ENCODE data around the gene SLFN12L.

SLFN12L gene

DNA sequence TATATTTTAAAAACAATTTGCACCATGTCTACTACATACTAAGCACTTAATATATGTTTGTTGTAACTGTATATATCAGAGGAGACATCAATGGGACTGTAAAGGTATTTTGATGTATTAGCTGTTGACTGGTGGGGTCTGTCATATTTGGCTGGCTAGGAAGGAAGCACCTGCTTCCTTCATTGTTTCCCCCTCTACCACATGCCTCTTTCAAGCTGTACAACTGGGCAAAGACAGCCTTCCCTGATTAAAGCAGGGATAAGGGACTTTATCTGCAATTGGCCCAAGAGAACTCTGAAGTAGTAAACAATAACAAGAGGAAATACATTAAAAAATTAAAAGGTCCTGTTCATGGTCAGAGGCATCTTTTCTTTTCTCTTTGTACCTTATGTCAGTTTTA lies 5.5 kb upstream of the SLFN12L start:
- H3F3A ChIP-seq (ENCODE audit: insufficient read depth, low read length) = no peaks in the 10 kb centered on the region
- H3K4me3 ChIP-seq (ENCODE audit: low read depth, low read length, poor library complexity, severe bottlenecking) = no peak overlapping the region
- no peaks in the 10 kb centered on the region for H3K9me3 ChIP-seq (ENCODE audit: low read length)
- no peaks in the 10 kb centered on the region for H3K36me3 ChIP-seq (ENCODE audit: insufficient read depth, low read length)
- no peaks in the 10 kb centered on the region for H4K20me1 ChIP-seq (ENCODE audit: insufficient read depth, low read length)
- no peak for TF ChIP-seq CTCF (IDR thresholded peaks at IDR 0.05; ENCODE audit: low read length)
- TF ChIP-seq EZH2 (IDR thresholded peaks at IDR 0.05; ENCODE audit: borderline replicate concordance, low read length) = no peak
- H3K79me2 ChIP-seq (ENCODE audit: insufficient read depth, low read length) = no peaks in the 10 kb centered on the region
- no peak overlapping the region for H3K9ac ChIP-seq (ENCODE audit: low read length)
- no peak overlapping the region for H2AFZ ChIP-seq (ENCODE audit: low read length)
- no peaks in the 10 kb centered on the region; the same call in 1 of the 2 replicates for H3K27me3 ChIP-seq (ENCODE audit: insufficient read depth, low read length)
- H3K4me1 ChIP-seq (ENCODE audit: insufficient read depth, low read length, severe bottlenecking) = peaks cover 5% of the 10 kb centered on the region
- no peaks in the 10 kb centered on the region for H3K9me2 ChIP-seq (ENCODE audit: low read depth, low read length)
- no peak overlapping the region for H3K27ac ChIP-seq (ENCODE audit: low read depth, low read length, poor library complexity, severe bottlenecking)
- H3K4me2 ChIP-seq (ENCODE audit: low read length) = no peak overlapping the region

DNA sequence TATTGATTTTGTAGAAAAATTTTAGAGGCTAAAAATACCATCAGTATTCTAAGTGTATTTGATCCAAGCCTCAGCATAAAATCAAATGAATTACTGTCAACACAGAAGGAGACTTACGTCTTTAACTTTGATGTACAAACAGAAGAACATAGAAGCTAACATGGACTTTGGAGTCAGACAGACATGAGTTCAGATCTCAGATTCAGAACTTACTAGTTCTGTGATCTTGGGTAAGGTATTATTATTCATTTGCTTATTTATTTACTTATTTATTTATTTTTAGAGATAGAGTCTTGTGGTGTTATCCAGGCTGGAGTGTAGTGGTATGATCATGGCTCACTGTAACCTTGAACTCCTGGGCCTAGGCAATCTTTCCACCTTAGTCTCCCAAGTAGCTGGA lies 4.0 kb upstream of the SLFN12L start:
- H3K4me2 ChIP-seq (ENCODE audit: low read length) = peak overlapping the region; percentile 38; the same call in 1 of the 2 replicates
- TF ChIP-seq EZH2 (IDR thresholded peaks at IDR 0.05; ENCODE audit: borderline replicate concordance, low read length) (no peak), CTCF (IDR thresholded peaks at IDR 0.05; ENCODE audit: low read length) (no peak)
- no peaks in the 10 kb centered on the region for H4K20me1 ChIP-seq (ENCODE audit: insufficient read depth, low read length)
- H3K9me2 ChIP-seq (ENCODE audit: low read depth, low read length) = no peaks in the 10 kb centered on the region
- H3K27ac ChIP-seq (ENCODE audit: low read depth, low read length, poor library complexity, severe bottlenecking) = no peak overlapping the region
- H3K4me3 ChIP-seq (ENCODE audit: low read depth, low read length, poor library complexity, severe bottlenecking) = peak overlapping the region; percentile 27
- no peaks in the 10 kb centered on the region for H3F3A ChIP-seq (ENCODE audit: insufficient read depth, low read length)
- H3K27me3 ChIP-seq (ENCODE audit: insufficient read depth, low read length) = no peaks in the 10 kb centered on the region; the same call in 1 of the 2 replicates
- no peak overlapping the region for H3K9ac ChIP-seq (ENCODE audit: low read length)
- peaks cover 5% of the 10 kb centered on the region for H3K4me1 ChIP-seq (ENCODE audit: insufficient read depth, low read length, severe bottlenecking)
- no peaks in the 10 kb centered on the region for H3K36me3 ChIP-seq (ENCODE audit: insufficient read depth, low read length)
- H3K79me2 ChIP-seq (ENCODE audit: insufficient read depth, low read length) = no peaks in the 10 kb centered on the region
- no peaks in the 10 kb centered on the region for H3K9me3 ChIP-seq (ENCODE audit: low read length)
- H2AFZ ChIP-seq (ENCODE audit: low read length) = peak overlapping the region; percentile 75; the same call in 1 of the 2 replicates

- H3K27me3 ChIP-seq (ENCODE audit: insufficient read depth, low read length) = no peaks in the 10 kb centered on the region; the same call in 1 of the 2 replicates
- no peaks in the 10 kb centered on the region for H3K9me3 ChIP-seq (ENCODE audit: low read length)
- H2AFZ ChIP-seq (ENCODE audit: low read length) = peak overlapping the region; percentile 75; the same call in 1 of the 2 replicates
- H3K9ac ChIP-seq (ENCODE audit: low read length) = no peak overlapping the region
- no peaks in the 10 kb centered on the region for H3F3A ChIP-seq (ENCODE audit: insufficient read depth, low read length)
- no peak overlapping the region for H3K27ac ChIP-seq (ENCODE audit: low read depth, low read length, poor library complexity, severe bottlenecking)
- no peaks in the 10 kb centered on the region for H3K9me2 ChIP-seq (ENCODE audit: low read depth, low read length)
- H3K79me2 ChIP-seq (ENCODE audit: insufficient read depth, low read length) = no peaks in the 10 kb centered on the region
- H3K4me1 ChIP-seq (ENCODE audit: insufficient read depth, low read length, severe bottlenecking) = peaks cover 5% of the 10 kb centered on the region
- no peak for TF ChIP-seq CTCF (IDR thresholded peaks at IDR 0.05; ENCODE audit: low read length)
- no peak for TF ChIP-seq EZH2 (IDR thresholded peaks at IDR 0.05; ENCODE audit: borderline replicate concordance, low read length)
- peak overlapping the region; percentile 38 for H3K4me2 ChIP-seq (ENCODE audit: low read length)
- no peaks in the 10 kb centered on the region for H3K36me3 ChIP-seq (ENCODE audit: insufficient read depth, low read length)
- H4K20me1 ChIP-seq (ENCODE audit: insufficient read depth, low read length) = no peaks in the 10 kb centered on the region
- H3K4me3 ChIP-seq (ENCODE audit: low read depth, low read length, poor library complexity, severe bottlenecking) = peak overlapping the region; percentile 27
These were observed 3.3 kb upstream of the SLFN12L start for GRCh38 chr17:35540589-35541404.
